GM21723 (cell line): ENCODE measurements around the gene IPO4.
"Not testable (repeated sequence)": the region's sequence is repeated elsewhere in the genome, so short reads cannot be mapped to it uniquely, and the experiment has no call there.

ENCODE experiments used
- ATAC-seq: cut with Tn5 transposase; IDR thresholded peaks from one replicate; pipeline ENCODE4 v1.9.1; 2021; ENCODE audit warnings: mild to moderate bottlenecking, moderate library complexity; ENCODE audit not compliant: unreplicated experiment

IPO4 gene

GRCh38 chr14:24219080-24219479 is 30.5 kb upstream of the IPO4 start:
- ATAC-seq: no peak

GRCh38 chr14:24216876-24217275 is 28.3 kb upstream of the IPO4 start:
- not testable (repeated sequence) for ATAC-seq

DNA sequence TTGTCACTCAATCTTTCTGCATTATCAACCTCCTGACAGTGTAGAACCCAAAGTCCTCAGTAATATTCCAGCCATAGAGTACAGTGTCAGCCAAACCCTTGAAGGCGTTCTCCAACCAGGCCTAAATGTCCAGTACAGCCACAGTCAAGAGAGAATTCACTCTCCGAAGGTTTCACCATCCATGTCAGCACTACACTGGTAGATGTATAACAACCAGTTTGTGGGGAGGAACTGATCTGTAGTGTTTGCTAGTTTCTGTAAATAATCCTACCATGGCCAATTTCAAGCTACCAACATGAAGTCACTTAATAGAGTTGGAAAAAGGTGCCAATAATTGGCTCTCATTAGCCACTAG is 27.7 kb upstream of the IPO4 start:
- ATAC-seq: no peak

- peak; percentile 67 for ATAC-seq
These were observed 27.1 kb upstream of the IPO4 start, which contains the start of gene MDP1 for GRCh38 chr14:24215495-24216344. TSS of gene MDP1 (minus strand) at chr14:24216066. CDS start at chr14:24215955, 111 bp downstream.

GRCh38 chr14:24213866-24214662 is 25.4 kb upstream of the IPO4 start:
- ATAC-seq: no peak

DNA sequence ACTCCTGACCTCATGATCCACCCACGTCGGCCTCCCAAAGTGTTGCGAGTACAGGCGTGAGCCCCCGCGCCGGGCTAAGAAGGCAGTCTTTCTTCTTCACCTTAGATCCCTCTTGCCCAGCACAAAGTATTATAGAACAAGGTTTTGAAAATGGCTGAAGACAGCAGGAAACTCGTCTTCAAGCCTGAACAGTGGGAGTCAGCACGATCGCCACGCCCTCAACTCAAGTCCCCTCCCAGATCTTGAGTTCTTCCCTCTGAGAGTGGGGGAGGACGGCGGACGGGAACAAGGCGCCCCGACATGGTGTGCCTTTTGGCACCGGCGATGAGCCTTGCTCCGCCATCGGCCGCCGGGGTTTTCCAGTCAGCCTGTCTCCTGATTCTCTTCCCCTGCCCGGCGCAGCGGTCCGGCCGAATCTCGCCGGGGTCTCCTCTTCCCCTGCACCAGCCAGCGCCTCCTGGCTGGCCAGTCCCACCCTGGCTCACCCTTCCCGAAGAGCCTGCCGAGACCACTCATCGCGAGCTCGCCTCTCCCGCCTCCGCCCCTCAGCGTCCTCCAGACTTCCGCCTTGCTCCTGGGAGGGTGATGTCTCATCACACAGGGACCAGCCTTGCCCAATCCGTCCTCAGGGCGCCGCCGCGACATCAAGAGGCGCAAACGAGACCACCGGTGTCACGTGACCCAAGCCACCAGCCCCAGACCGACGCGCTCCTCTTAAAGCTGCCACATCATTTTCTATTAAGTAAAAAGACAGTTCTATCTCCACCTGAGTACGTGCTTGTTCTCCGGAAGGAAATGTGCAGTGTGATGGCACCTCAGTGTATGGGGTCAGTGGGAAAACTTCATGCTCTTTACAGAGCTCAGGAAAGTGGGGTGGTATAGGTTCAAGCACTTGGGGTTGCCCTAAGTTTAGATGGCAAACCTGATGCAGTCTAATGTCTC is 24.6 kb upstream of the IPO4 start, which contains the start of gene CHMP4A:
Gene CHMP4A (minus strand): TSS at position 565 of the 942 bp plus-strand sequence. CDS start 49 bp downstream, at position 516.
- peak; percentile 79 for ATAC-seq

- ATAC-seq: no peak
These were observed 22.7 kb upstream of the IPO4 start for GRCh38 chr14:24211311-24211710.

- no peak for ATAC-seq
These were observed 19.0 kb upstream of the IPO4 start for GRCh38 chr14:24207625-24208024.

DNA sequence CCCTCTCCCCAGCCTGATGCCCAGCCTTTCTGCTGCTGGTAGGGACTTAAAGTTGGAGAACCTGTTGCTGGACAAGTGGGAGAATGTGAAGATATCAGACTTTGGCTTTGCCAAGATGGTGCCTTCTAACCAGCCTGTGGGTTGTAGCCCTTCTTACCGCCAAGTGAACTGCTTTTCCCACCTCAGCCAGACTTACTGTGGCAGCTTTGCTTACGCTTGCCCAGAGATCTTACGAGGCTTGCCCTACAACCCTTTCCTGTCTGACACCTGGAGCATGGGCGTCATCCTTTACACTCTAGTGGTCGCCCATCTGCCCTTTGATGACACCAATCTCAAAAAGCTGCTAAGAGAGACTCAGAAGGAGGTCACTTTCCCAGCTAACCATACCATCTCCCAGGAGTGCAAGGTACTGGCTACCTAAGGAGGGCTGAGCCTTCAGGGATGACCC is 18.5 kb upstream of the IPO4 start:
- no peak for ATAC-seq

GRCh38 chr14:24206260-24207103 is 17.9 kb upstream of the IPO4 start:
- ATAC-seq: no peak

DNA sequence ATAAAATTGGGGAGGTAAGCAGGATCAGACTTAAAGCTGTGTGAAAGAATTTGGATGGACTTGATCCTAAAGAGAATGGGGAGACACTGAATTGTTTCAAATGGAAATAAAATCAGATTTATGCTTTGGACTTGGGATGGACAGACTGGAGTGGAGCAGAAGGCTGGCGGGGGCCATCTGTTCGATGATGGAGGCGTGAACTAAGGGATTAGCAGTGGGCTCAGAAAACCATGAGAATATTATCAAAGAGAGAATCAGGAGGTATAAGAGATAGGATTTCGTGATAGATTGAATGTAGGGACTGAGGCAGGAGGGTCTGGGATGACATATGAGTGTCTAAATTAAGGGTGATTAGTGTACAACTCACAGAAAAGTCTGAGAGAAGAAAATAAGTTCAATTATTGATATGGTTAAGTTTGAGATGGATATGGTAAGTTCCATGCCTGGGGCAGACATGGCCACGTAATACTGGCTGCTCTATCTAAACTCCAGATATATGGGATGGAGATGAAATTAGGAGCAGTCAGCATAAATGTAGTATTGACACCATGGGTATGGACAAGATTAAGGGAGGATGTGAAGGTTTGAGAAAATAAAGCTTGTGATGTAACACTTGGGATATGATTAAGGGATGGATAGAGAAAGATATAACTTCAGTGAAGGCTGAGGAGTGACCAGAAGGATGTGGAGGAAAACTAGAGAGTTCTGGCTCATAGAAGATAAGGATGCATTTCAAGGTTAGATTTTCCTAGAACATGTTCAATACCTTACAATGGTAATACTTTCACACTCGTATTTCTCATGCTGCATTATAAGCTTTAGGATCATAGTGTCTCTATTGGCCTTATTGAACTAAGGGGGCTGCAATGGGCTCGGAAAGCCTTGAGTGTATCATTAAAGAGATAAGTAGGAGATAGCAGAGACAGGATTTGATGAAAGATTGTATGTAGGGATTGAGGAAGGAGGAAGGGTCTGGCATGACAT is 15.8 kb upstream of the IPO4 start:
- no peak for ATAC-seq

DNA sequence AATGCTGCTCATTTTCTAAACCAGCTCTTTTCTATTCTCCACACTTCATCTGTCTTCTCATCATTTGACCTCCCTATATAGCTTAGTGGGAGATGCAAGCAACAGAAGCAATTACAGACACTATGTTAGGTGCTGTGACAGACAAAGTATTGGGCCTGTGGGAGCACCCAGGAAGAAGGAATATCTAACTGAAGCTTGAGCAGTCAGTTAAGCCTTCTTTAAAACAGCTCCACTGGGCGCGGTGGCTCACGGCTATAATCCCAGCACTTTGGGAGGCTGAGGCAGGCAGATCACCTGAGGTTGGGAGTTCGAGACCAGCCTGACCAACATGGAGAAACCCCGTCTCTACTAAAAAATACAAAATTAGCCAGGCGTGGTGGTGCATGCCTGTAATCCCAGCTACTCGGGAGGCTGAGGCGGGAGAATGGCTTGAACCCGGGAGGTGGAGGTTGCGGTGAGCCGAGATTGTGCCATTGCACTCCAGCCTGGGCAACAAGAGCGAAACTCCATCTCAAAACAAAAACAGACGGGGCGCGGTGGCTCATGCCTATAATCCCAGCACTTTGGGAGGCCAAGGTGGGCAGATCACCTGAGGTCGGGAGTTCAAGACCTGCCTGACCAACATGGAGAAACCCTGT is 14.8 kb upstream of the IPO4 start:
- ATAC-seq: not testable (repeated sequence)

- ATAC-seq: not testable (repeated sequence)
These were observed 13.9 kb upstream of the IPO4 start for GRCh38 chr14:24202538-24202937.

DNA sequence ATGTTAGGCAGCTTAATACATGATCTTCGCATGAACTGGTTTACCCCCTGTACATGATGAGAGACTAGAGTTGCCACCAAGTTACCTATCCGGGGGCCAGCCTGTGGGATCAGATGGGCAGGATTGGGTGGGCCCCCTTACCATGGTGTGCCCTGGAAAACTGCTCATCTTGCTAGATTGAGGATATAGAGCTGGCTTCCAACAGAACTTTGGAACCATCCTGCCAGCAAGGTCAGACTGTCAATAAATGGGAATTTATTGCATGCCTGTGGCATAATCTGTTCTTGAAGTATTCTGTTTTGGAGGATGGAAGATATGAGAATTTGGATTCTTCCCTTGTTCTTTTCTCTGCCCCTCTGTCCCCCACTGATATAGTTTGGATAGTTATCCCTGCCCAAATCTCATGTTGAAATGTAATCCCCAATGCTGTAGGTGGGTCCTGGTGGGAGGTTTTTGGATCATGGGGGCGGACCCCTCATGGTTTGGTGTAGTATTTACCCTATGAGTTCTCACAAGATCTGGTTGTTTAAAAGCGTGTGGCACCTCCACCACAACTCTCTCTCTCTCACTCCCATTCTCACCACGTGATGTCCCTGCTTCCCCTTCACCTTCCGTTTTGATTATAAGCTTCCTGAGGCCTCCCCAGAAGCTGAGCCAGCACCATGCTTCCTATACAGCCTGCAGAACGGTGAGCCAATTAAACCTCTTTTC is 10.4 kb upstream of the IPO4 start:
- no peak for ATAC-seq

DNA sequence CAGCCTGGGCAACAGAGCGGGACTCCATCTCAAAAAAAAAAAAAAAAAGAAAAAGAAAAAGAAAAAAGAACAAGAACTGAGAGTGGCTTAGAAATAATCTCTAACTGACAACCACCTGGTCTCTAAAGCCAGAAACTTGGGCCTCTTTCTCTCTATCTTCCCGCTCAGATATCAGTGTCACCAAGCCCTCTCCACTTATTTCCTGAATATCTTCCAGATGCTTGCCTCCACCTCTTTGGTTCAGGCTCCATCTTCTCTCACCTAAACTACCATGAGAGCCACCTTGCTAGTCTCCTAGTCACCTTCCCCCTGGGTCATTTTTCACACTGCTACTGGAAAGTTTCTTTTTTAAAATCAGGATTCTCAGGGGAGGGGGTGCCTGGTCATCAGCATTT is 8.4 kb upstream of the IPO4 start:
- no peak for ATAC-seq

DNA sequence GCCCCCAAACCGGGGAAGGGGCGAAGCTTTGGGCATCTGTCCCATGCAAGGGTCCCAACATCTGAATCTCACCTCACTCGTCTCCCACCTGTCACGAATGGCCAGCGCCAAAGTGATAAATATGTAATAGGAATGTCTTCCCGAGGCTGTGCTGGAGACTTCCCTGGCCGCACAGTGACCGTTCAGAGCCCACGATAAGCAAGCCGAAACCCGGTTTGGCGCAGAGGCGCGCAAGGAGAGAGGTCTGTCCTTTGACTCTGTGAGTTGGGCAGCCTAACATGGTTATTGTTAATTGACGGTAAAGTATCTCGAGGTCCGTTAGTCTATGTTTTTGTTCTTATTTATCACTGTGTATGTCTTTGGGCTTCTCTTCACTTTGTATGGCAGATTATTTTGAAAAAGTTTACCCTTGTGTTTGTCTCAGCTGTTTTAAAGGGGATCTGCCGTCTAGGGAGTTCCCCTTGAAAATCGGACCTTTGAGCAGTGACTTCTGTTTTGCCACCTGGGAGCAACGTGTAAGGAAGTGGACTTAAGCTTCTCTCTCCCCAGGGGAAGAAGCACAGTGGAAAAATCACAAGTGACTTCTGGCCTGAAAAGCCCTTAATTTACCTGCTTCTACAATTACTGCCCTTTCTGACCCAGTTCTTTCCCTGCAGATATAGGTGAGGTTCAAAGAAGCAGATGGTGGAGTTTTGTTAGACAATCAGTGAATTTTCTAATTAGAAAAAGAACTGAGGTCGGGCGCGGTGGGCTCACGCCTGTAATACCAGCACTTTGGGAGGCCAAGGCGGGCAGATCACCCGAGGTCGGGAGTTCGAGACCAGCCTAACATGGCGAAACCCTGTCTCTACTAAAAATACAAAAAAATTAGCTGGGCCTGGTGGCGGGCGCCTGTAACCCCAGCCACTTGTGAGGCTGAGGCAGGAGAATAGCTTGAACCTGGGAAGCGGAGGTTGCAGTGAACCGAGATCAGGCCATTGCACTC is 7.7 kb upstream of the IPO4 start:
- peak; percentile 20 for ATAC-seq
